Testis (tissue), 2 donors: Measurements from ENCODE around the gene ATP5F1C.

Experiments used
- CTCF ChIP-seq, 3 experiments: fragments of 450-650 bp in 2 of 3; fragments of 200-600 bp in 1 of 3; sonication (generic) in 1 of 3; IDR thresholded peaks; one replicate each; pipeline ENCODE4 v1.5.1; 2016 to 2019; ENCODE audit warnings: antibody characterized with exemption in 3 of 3, mild to moderate bottlenecking in 2 of 3, moderate library complexity in 1 of 3
- POLR2A ChIP-seq: fragments of 450-650 bp; IDR thresholded peaks from one replicate; pipeline ENCODE4 v1.6.1; 2017; ENCODE audit warnings: antibody characterized with exemption, mild to moderate bottlenecking, moderate library complexity

GRCh38 chr10:7856678-7857077, 68.7 kb downstream of the ATP5F1C start:
- TF ChIP-seq POLR2A, result no peak
- no peak for TF ChIP-seq CTCF (IDR thresholded peaks at IDR 0.05)
